H9 (cell line): ENCODE results near the gene SWAP70. TPM values are rescaled to one million over a fixed set of nuclear protein-coding genes. Genes with fewer than 3 reads are reported as not detected.

Source experiments
- DNase-seq: peaks from one replicate; pipeline ENCODE4 v3.0.0-alpha.2; 2017
- H2AFZ ChIP-seq: one replicate; pipeline ENCODE4 v1.6.1; 2013; ENCODE audit warnings: mild to moderate bottlenecking, low read length, control low read depth, moderate library complexity
- H2AK5ac ChIP-seq: 2 replicates; pipeline ENCODE4 v1.6.1; 2013; ENCODE audit warnings: low read length, control low read depth, mixed read lengths; ENCODE audit not compliant: insufficient read length
- H2BK120ac ChIP-seq: one replicate; pipeline ENCODE4 v1.6.1; 2013; ENCODE audit warnings: low read depth, mild to moderate bottlenecking, low read length, control low read depth, inconsistent platforms; ENCODE audit not compliant: poor library complexity, severe bottlenecking
- H2BK12ac ChIP-seq: 2 replicates; pipeline ENCODE4 v1.6.1; 2013; ENCODE audit warnings: low read length, control low read depth, mixed read lengths, low read depth; ENCODE audit not compliant: insufficient read length
- H2BK15ac ChIP-seq: 2 replicates; pipeline ENCODE4 v1.6.1; 2013; ENCODE audit warnings: low read depth, low read length, control low read depth
- H2BK20ac ChIP-seq: one replicate; pipeline ENCODE4 v1.6.1; 2013; ENCODE audit warnings: low read depth, mild to moderate bottlenecking, low read length, control low read depth, inconsistent platforms; ENCODE audit not compliant: poor library complexity, severe bottlenecking
- H2BK5ac ChIP-seq: 2 replicates; pipeline ENCODE4 v1.6.1; 2013; ENCODE audit warnings: low read length, control low read depth, mixed read lengths; ENCODE audit not compliant: insufficient read length
- H3K14ac ChIP-seq: 2 replicates; pipeline ENCODE4 v1.6.1; 2013; ENCODE audit warnings: low read length, control low read depth; ENCODE audit not compliant: insufficient read depth
- H3K18ac ChIP-seq: 2 replicates; pipeline ENCODE4 v1.6.1; 2013; ENCODE audit warnings: low read depth, mild to moderate bottlenecking, mixed read lengths, low read length, control low read depth; ENCODE audit not compliant: insufficient read length
- H3K23ac ChIP-seq: 2 replicates; pipeline ENCODE4 v1.6.1; 2013; ENCODE audit warnings: low read length, control low read depth, mixed read lengths, low read depth; ENCODE audit not compliant: insufficient read length
- H3K23me2 ChIP-seq: 2 replicates; pipeline ENCODE4 v1.6.1; 2013; ENCODE audit warnings: low read depth, mild to moderate bottlenecking, mixed read lengths, low read length, control low read depth; ENCODE audit not compliant: insufficient read length, poor library complexity, severe bottlenecking
- H3K27ac ChIP-seq: 2 replicates; pipeline ENCODE4 v1.5.1; 2013; ENCODE audit warnings: low read length, control low read depth, mixed read lengths, low read depth; ENCODE audit not compliant: insufficient read length
- H3K27me3 ChIP-seq: 2 replicates; pipeline ENCODE4 v1.6.1; 2013; ENCODE audit warnings: low read length, control low read depth, inconsistent platforms; ENCODE audit not compliant: insufficient read depth
- H3K4ac ChIP-seq: 2 replicates; pipeline ENCODE4 v1.6.1; 2013; ENCODE audit warnings: low read depth, mild to moderate bottlenecking, control low read depth, inconsistent platforms, low read length, moderate library complexity
- H3K4me1 ChIP-seq: 2 replicates; pipeline ENCODE4 v1.6.1; 2013; ENCODE audit warnings: low read length, control low read depth, inconsistent platforms; ENCODE audit not compliant: insufficient read depth
- H3K4me2 ChIP-seq: 2 replicates; pipeline ENCODE4 v1.6.1; 2013; ENCODE audit warnings: low read length, control low read depth, mixed read lengths; ENCODE audit not compliant: insufficient read length, insufficient read depth
- H3K56ac ChIP-seq: 2 replicates; pipeline ENCODE4 v1.6.1; 2013; ENCODE audit warnings: low read depth, mild to moderate bottlenecking, mixed read lengths, low read length, control low read depth; ENCODE audit not compliant: insufficient read length
- H3K79me1 ChIP-seq: 2 replicates; pipeline ENCODE4 v1.6.1; 2013; ENCODE audit warnings: low read depth, mild to moderate bottlenecking, moderate library complexity, low read length, control low read depth, inconsistent platforms; ENCODE audit not compliant: insufficient read depth, poor library complexity, severe bottlenecking
- H3K79me2 ChIP-seq: 2 replicates; pipeline ENCODE4 v1.6.1; 2013; ENCODE audit warnings: low read length, control low read depth, inconsistent platforms; ENCODE audit not compliant: insufficient read depth
- H3K9ac ChIP-seq: 2 replicates; pipeline ENCODE4 v1.6.1; 2013; ENCODE audit warnings: low read length, control low read depth, mixed read lengths; ENCODE audit not compliant: insufficient read length; ENCODE audit errors: extremely low read depth
- H3K9me3 ChIP-seq: one replicate; pipeline ENCODE4 v1.6.1; 2013; ENCODE audit warnings: low read depth, low read length, inconsistent platforms; ENCODE audit not compliant: control insufficient read depth
- H3T11ph ChIP-seq: one replicate; pipeline ENCODE4 v1.6.1; 2013; ENCODE audit warnings: mild to moderate bottlenecking, low read length, control low read depth, inconsistent platforms
- H4K20me1 ChIP-seq: one replicate; pipeline ENCODE4 v1.6.1; 2013; ENCODE audit not compliant: control insufficient read depth, insufficient read length, insufficient read depth
- H4K5ac ChIP-seq: 2 replicates; pipeline ENCODE4 v1.6.1; 2013; ENCODE audit warnings: low read depth, mild to moderate bottlenecking, mixed read lengths, low read length, control low read depth; ENCODE audit not compliant: insufficient read length
- H4K8ac ChIP-seq: replicated peaks from 2 replicates; pipeline ENCODE4 v1.6.1; 2013; ENCODE audit warnings: low read length, control low read depth, mixed read lengths, low read depth; ENCODE audit not compliant: insufficient read length
- H4K91ac ChIP-seq: 2 replicates; pipeline ENCODE4 v1.6.1; 2013; ENCODE audit warnings: low read depth, mild to moderate bottlenecking, moderate library complexity, mixed read lengths, low read length, control low read depth; ENCODE audit not compliant: insufficient read length
- H3K27ac Mint-ChIP-seq, 3 experiments: 2 replicates in 2 of 3; 3 replicates in 1 of 3; pipeline ENCODE4 v1.8.0; 2020 to 2021; ENCODE audit warnings: mixed read lengths in 3 of 3, mild to moderate bottlenecking in 1 of 3, moderate library complexity in 1 of 3
- H3K27me3 Mint-ChIP-seq: 2 replicates; pipeline ENCODE4 v1.8.0; 2021; ENCODE audit warnings: low read depth, mild to moderate bottlenecking, moderate library complexity, mixed read lengths
- H3K36me3 Mint-ChIP-seq, 3 experiments: 2 replicates in 2 of 3; 3 replicates in 1 of 3; pipeline ENCODE4 v1.8.0; 2020 to 2021; ENCODE audit warnings: low read depth in 3 of 3, mixed read lengths in 3 of 3; ENCODE audit not compliant: insufficient read depth in 1 of 3
- H3K4me1 Mint-ChIP-seq, 2 experiments: 2 replicates each; pipeline ENCODE4 v1.8.0; 2020; ENCODE audit warnings: mixed read lengths in 2 of 2
- H3K4me3 Mint-ChIP-seq, 2 experiments: 2 replicates in 1 of 2; 3 replicates in 1 of 2; pipeline ENCODE4 v1.8.0; 2020 to 2021; ENCODE audit warnings: mild to moderate bottlenecking in 2 of 2, mixed read lengths in 2 of 2, moderate library complexity in 1 of 2
- H3K9me3 Mint-ChIP-seq, 2 experiments: 2 replicates in 1 of 2; 3 replicates in 1 of 2; pipeline ENCODE4 v1.8.0; 2020; ENCODE audit warnings: mild to moderate bottlenecking in 2 of 2, mixed read lengths in 2 of 2, moderate library complexity in 1 of 2
- WGBS: extraction: QIAGEN DNeasy Blood & Tissue Kit; methylation state at CpG from one replicate; pipeline ENCODE4 v1.1.7; 2013; ENCODE audit warnings: missing lambda C conversion rate, low lambda C conversion rate, mixed read lengths; ENCODE audit not compliant: insufficient read length; ENCODE audit errors: extremely low coverage; 5-methylcytosine and 5-hydroxymethylcytosine counted together
- total RNA-seq: library from RNA; stranded (reverse); gene quantifications from 2 replicates; pipeline ENCODE4 v1.2.1, GENCODE V29; 2021
- TF ChIP-seq, protein P1 (sequence below): fragments of 200-600 bp; sonication (generic); conservative IDR thresholded peaks from 3 replicates; pipeline ENCODE4 v1.8.0; 2021; ENCODE audit warnings: antibody characterized with exemption, mild to moderate bottlenecking

Gene SWAP70
- total RNA-seq, 1 experiment from 2014 or later = 34.4 TPM

DNA sequence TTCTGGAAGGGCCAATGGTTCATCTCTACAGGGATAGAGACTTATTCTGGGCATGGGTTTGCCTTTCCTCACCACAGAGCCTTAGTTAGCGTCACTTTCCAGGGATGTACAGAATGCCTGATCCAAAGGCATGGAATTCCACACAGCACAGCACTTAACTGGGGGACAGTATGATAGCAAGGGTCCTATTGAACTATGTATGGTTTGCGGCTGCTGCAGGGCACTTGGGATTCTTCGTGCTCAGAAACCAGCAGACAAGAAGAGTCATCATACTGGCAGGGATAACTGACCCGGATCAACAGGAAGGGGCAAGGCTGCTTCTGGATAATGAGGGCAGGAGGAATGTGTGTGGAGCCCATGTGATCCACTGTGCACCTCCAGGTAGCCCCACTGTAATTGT lies 105.7 kb downstream of the SWAP70 start:
- H2BK12ac ChIP-seq = no peak overlapping the region
- H3K4me1 Mint-ChIP-seq = peaks cover 18 to 19% of the 10 kb centered on the region in 2 experiments

More for the DNA sequence above, 105.7 kb downstream of the SWAP70 start:
- no CpG with 5 or more reads among the region's 4 CpGs for WGBS
- Histone ChIP-seq H3K79me1 (no peaks in the 10 kb centered on the region), H3K79me2 (no peaks in the 10 kb centered on the region), H3K14ac (no peak overlapping the region), H2BK20ac (no peak overlapping the region), H2BK15ac (no peak overlapping the region), H2BK120ac (no peak overlapping the region), H3K4me1 (no peaks in the 10 kb centered on the region; the same call in none of the 2 replicates), H3K27ac (no peak overlapping the region), H3K9me3 (no peaks in the 10 kb centered on the region), H2AFZ (no peak overlapping the region), H4K91ac (no peak overlapping the region), H4K8ac (no peak overlapping the region), H3K18ac (no peak overlapping the region), H2AK5ac (no peak overlapping the region), H3K4ac (no peak overlapping the region), H4K5ac (no peak overlapping the region), H3K23me2 (no peaks in the 10 kb centered on the region), H4K20me1 (no peaks in the 10 kb centered on the region), H3K56ac (no peak overlapping the region), H2BK5ac (no peak overlapping the region), H3K27me3 (no peaks in the 10 kb centered on the region), H3K4me2 (no peak overlapping the region), H3T11ph (no peak overlapping the region), H3K9ac (no peak overlapping the region), H3K23ac (no peak overlapping the region)
- TF ChIP-seq, protein P1, sequence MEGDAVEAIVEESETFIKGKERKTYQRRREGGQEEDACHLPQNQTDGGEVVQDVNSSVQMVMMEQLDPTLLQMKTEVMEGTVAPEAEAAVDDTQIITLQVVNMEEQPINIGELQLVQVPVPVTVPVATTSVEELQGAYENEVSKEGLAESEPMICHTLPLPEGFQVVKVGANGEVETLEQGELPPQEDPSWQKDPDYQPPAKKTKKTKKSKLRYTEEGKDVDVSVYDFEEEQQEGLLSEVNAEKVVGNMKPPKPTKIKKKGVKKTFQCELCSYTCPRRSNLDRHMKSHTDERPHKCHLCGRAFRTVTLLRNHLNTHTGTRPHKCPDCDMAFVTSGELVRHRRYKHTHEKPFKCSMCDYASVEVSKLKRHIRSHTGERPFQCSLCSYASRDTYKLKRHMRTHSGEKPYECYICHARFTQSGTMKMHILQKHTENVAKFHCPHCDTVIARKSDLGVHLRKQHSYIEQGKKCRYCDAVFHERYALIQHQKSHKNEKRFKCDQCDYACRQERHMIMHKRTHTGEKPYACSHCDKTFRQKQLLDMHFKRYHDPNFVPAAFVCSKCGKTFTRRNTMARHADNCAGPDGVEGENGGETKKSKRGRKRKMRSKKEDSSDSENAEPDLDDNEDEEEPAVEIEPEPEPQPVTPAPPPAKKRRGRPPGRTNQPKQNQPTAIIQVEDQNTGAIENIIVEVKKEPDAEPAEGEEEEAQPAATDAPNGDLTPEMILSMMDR = no peak
- Mint-ChIP-seq H3K36me3 (peaks cover 0 to 5% (median 2%) of the 10 kb centered on the region in 3 experiments; a peak in 2 of 7 replicates), H3K27ac (no peak overlapping the region), H3K9me3 (no peaks in the 10 kb centered on the region), H3K27me3 (no peaks in the 10 kb centered on the region), H3K4me3 (no peak overlapping the region)
- DNase-seq = no peak
